ENCODE measurements around the gene ELL.

Gene ELL

GRCh38 chr19:18443406-18443805 lies 78.5 kb downstream of the ELL start:
- H3K36me3 ChIP-seq (ENCODE audit: low read length): no peaks in the 10 kb centered on the region

GRCh38 chr19:18442941-18443340 lies 78.9 kb downstream of the ELL start:
- H3K27me3 ChIP-seq (ENCODE audit: low read length): no peaks in the 10 kb centered on the region
- no peak overlapping the region for H3K4me2 ChIP-seq (ENCODE audit: low read depth, low read length, poor library complexity, severe bottlenecking)
- H3K27ac ChIP-seq (ENCODE audit: low read depth, low read length): no peak overlapping the region
- H3K9me3 ChIP-seq (ENCODE audit: insufficient read depth, low read length): no peaks in the 10 kb centered on the region
- no peaks in the 10 kb centered on the region for H4K20me1 ChIP-seq (ENCODE audit: low read depth, low read length)
- no peaks in the 10 kb centered on the region for H3K9me2 ChIP-seq (replicated peaks; ENCODE audit: insufficient read depth, low read length)
- no peak overlapping the region for H3K9ac ChIP-seq (ENCODE audit: low read length)
- H3K4me3 ChIP-seq (ENCODE audit: insufficient read depth, low read length, poor library complexity, severe bottlenecking): no peak overlapping the region
- no peak for TF ChIP-seq EZH2phosphoT487 (conservative IDR thresholded peaks at IDR 0.05; ENCODE audit: low read length)
- no peak for TF ChIP-seq CTCF (IDR thresholded peaks at IDR 0.05; ENCODE audit: insufficient read depth, low read length, poor library complexity, severe bottlenecking)
- H3K36me3 ChIP-seq (ENCODE audit: low read length): no peaks in the 10 kb centered on the region
- no peaks in the 10 kb centered on the region for H3K79me2 ChIP-seq (ENCODE audit: insufficient read depth, low read length)
- H2AFZ ChIP-seq (ENCODE audit: low read depth, low read length, severe bottlenecking): no peak overlapping the region
- H3F3A ChIP-seq (ENCODE audit: insufficient read depth): peaks cover 21% of the 10 kb centered on the region

More at GRCh38 chr19:18443406-18443805, 78.5 kb downstream of the ELL start:
- Histone ChIP-seq H3K79me2 (ENCODE audit: insufficient read depth, low read length) (no peaks in the 10 kb centered on the region), H3K9me3 (ENCODE audit: insufficient read depth, low read length) (no peaks in the 10 kb centered on the region), H3K4me3 (ENCODE audit: insufficient read depth, low read length, poor library complexity, severe bottlenecking) (no peak overlapping the region), H4K20me1 (ENCODE audit: low read depth, low read length) (no peaks in the 10 kb centered on the region), H3K4me2 (ENCODE audit: low read depth, low read length, poor library complexity, severe bottlenecking) (no peak overlapping the region), H3K27me3 (ENCODE audit: low read length) (no peaks in the 10 kb centered on the region), H3F3A (ENCODE audit: insufficient read depth) (peaks cover 21% of the 10 kb centered on the region), H3K27ac (ENCODE audit: low read depth, low read length) (no peak overlapping the region), H3K9me2 (replicated peaks; ENCODE audit: insufficient read depth, low read length) (no peaks in the 10 kb centered on the region), H3K9ac (ENCODE audit: low read length) (no peak overlapping the region), H2AFZ (ENCODE audit: low read depth, low read length, severe bottlenecking) (no peak overlapping the region)
- no peak for TF ChIP-seq CTCF (IDR thresholded peaks at IDR 0.05; ENCODE audit: insufficient read depth, low read length, poor library complexity, severe bottlenecking)

- Histone ChIP-seq H4K20me1 (ENCODE audit: low read depth, low read length) (no peaks in the 10 kb centered on the region), H3K9me3 (ENCODE audit: insufficient read depth, low read length) (no peaks in the 10 kb centered on the region), H3K27me3 (ENCODE audit: low read length) (no peaks in the 10 kb centered on the region), H3K27ac (ENCODE audit: low read depth, low read length) (no peak overlapping the region), H3K9me2 (replicated peaks; ENCODE audit: insufficient read depth, low read length) (no peaks in the 10 kb centered on the region), H3K4me3 (ENCODE audit: insufficient read depth, low read length, poor library complexity, severe bottlenecking) (no peak overlapping the region), H3K79me2 (ENCODE audit: insufficient read depth, low read length) (no peaks in the 10 kb centered on the region), H3K4me2 (ENCODE audit: low read depth, low read length, poor library complexity, severe bottlenecking) (no peak overlapping the region), H2AFZ (ENCODE audit: low read depth, low read length, severe bottlenecking) (no peak overlapping the region), H3K36me3 (ENCODE audit: low read length) (no peaks in the 10 kb centered on the region), H3F3A (ENCODE audit: insufficient read depth) (peaks cover 21% of the 10 kb centered on the region), H3K9ac (ENCODE audit: low read length) (no peak overlapping the region)
- TF ChIP-seq EZH2phosphoT487 (conservative IDR thresholded peaks at IDR 0.05; ENCODE audit: low read length) (no peak), CTCF (IDR thresholded peaks at IDR 0.05; ENCODE audit: insufficient read depth, low read length, poor library complexity, severe bottlenecking) (no peak)
These were observed 79.8 kb downstream of the ELL start for GRCh38 chr19:18441804-18442788.
